ENCODE data around the gene TSHZ2. TPM values are rescaled to one million over a fixed set of nuclear protein-coding genes. Genes with fewer than 3 reads are reported as not detected.

TSHZ2 gene, protein sequence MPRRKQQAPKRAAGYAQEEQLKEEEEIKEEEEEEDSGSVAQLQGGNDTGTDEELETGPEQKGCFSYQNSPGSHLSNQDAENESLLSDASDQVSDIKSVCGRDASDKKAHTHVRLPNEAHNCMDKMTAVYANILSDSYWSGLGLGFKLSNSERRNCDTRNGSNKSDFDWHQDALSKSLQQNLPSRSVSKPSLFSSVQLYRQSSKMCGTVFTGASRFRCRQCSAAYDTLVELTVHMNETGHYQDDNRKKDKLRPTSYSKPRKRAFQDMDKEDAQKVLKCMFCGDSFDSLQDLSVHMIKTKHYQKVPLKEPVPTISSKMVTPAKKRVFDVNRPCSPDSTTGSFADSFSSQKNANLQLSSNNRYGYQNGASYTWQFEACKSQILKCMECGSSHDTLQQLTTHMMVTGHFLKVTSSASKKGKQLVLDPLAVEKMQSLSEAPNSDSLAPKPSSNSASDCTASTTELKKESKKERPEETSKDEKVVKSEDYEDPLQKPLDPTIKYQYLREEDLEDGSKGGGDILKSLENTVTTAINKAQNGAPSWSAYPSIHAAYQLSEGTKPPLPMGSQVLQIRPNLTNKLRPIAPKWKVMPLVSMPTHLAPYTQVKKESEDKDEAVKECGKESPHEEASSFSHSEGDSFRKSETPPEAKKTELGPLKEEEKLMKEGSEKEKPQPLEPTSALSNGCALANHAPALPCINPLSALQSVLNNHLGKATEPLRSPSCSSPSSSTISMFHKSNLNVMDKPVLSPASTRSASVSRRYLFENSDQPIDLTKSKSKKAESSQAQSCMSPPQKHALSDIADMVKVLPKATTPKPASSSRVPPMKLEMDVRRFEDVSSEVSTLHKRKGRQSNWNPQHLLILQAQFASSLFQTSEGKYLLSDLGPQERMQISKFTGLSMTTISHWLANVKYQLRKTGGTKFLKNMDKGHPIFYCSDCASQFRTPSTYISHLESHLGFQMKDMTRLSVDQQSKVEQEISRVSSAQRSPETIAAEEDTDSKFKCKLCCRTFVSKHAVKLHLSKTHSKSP (N-terminal part only)
- polyA plus RNA-seq (2012; ENCODE audit: insufficient read length, low read depth), result 0.13 TPM

- TF ChIP-seq TAF1 (IDR thresholded peaks at IDR 0.05; ENCODE audit: borderline replicate concordance, insufficient read depth, low read length) (no peak), REST (IDR thresholded peaks at IDR 0.05; ENCODE audit: insufficient read depth in 1 of 2, low read depth in 2 of 2, low read length in 2 of 2) (no peak)
Measured at GRCh38 chr20:52972190-52972937, at the start of gene TSHZ2. Gene TSHZ2 (plus strand): TSS chr20:52972358. CDS start chr20:52973294, 936 bp downstream.

DNA sequence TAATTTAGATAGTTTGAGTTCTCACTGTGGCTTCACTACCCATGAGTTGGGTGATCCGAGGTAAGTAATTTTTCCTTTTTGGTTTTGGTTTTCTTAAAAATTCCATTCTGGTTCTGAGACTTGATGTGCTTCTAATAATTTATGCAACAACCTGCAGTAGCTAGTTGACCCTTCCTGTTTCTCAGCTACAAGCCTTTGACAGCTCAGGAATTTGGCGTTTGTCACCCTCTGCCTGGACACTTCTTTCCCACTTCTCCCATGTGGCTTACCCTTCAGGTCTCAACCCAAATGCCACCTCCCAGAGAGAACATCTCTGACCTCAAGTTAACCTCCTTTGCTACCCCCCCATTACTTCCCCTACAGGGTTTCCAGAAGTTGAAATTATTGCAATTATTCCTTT is 49.7 kb upstream of the TSHZ2 start:
- no peak for TF ChIP-seq POLR2AphosphoS5 (IDR thresholded peaks at IDR 0.05; ENCODE audit: low read depth, low read length)
- TF ChIP-seq FOXP2 (optimal IDR thresholded peaks at IDR 0.05; ENCODE audit: borderline replicate concordance, extremely low read depth, extremely low read length, insufficient read depth), result no peak
- TF ChIP-seq REST (IDR thresholded peaks at IDR 0.05; ENCODE audit: insufficient read depth in 1 of 2, low read depth in 2 of 2, low read length in 2 of 2), result no peak
- no peak for TF ChIP-seq SIN3A (IDR thresholded peaks at IDR 0.05; ENCODE audit: borderline replicate concordance, insufficient read depth, low read length)
- no peak for TF ChIP-seq TAF1 (IDR thresholded peaks at IDR 0.05; ENCODE audit: borderline replicate concordance, insufficient read depth, low read length)

GRCh38 chr20:52923123-52923937 is 48.8 kb upstream of the TSHZ2 start:
- TF ChIP-seq POLR2AphosphoS5 (IDR thresholded peaks at IDR 0.05; ENCODE audit: low read depth, low read length), result no peak
- TF ChIP-seq FOXP2 (optimal IDR thresholded peaks at IDR 0.05; ENCODE audit: borderline replicate concordance, extremely low read depth, extremely low read length, insufficient read depth), result no peak

- TF ChIP-seq REST (IDR thresholded peaks at IDR 0.05; ENCODE audit: insufficient read depth in 1 of 2, low read depth in 2 of 2, low read length in 2 of 2) (no peak), TAF1 (IDR thresholded peaks at IDR 0.05; ENCODE audit: borderline replicate concordance, insufficient read depth, low read length) (no peak), FOXP2 (optimal IDR thresholded peaks at IDR 0.05; ENCODE audit: borderline replicate concordance, extremely low read depth, extremely low read length, insufficient read depth) (no peak), POLR2AphosphoS5 (IDR thresholded peaks at IDR 0.05; ENCODE audit: low read depth, low read length) (no peak), SIN3A (IDR thresholded peaks at IDR 0.05; ENCODE audit: borderline replicate concordance, insufficient read depth, low read length) (no peak)
Measured at GRCh38 chr20:52924411-52925271, 47.5 kb upstream of the TSHZ2 start.

Measured in PFSK-1 (cell line).